ENCODE results near the gene COL11A1.

- no peak for TF ChIP-seq EZH2 (IDR thresholded peaks at IDR 0.05; ENCODE audit: insufficient read depth, low read length)
- TF ChIP-seq CTCF (IDR thresholded peaks at IDR 0.05; ENCODE audit: insufficient read depth, low read depth, low read length), result no peak
Observed at GRCh38 chr1:103087256-103087655, 21.1 kb downstream of the COL11A1 start.

All from astrocyte (in vitro differentiated cells and primary cell).